ENCODE measurements around the gene RAD23B. TPM values are rescaled to one million over a fixed set of nuclear protein-coding genes. Genes with fewer than 3 reads are reported as not detected.
"Not testable (repeated sequence)": the region's sequence is repeated elsewhere in the genome, so short reads cannot be mapped to it uniquely, and the experiment has no call there.

Gene RAD23B
- total RNA-seq = 112 TPM

- ATAC-seq = peak; percentile 96
These were observed at the start of gene RAD23B for GRCh38 chr9:107282759-107283622. TSS of gene RAD23B (plus strand) at chr9:107283279. CDS start at chr9:107283630, 351 bp downstream.

GRCh38 chr9:107235765-107236442 lies 47.2 kb upstream of the RAD23B start:
- no peak for ATAC-seq

- no peak for ATAC-seq
These were observed 45.2 kb upstream of the RAD23B start for GRCh38 chr9:107237873-107238272.

- peak; percentile 32 for ATAC-seq
These were observed 43.6 kb upstream of the RAD23B start for GRCh38 chr9:107239474-107239873.

- no peak for ATAC-seq
These were observed 42.8 kb upstream of the RAD23B start for GRCh38 chr9:107240260-107240659.

- ATAC-seq = no peak
These were observed 40.7 kb upstream of the RAD23B start for GRCh38 chr9:107242073-107243030.

GRCh38 chr9:107243742-107244141 lies 39.3 kb upstream of the RAD23B start:
- peak; percentile 98 for ATAC-seq

- no peak for ATAC-seq
These were observed 36.5 kb upstream of the RAD23B start for GRCh38 chr9:107246259-107247254.

- no peak for ATAC-seq
These were observed 34.4 kb upstream of the RAD23B start for GRCh38 chr9:107248714-107249113.

GRCh38 chr9:107249131-107249533 lies 33.9 kb upstream of the RAD23B start:
- no peak for ATAC-seq

GRCh38 chr9:107249665-107250285 lies 33.3 kb upstream of the RAD23B start:
- no peak for ATAC-seq

GRCh38 chr9:107251756-107252322 lies 31.2 kb upstream of the RAD23B start:
- no peak for ATAC-seq

GRCh38 chr9:107258919-107259318 lies 24.2 kb upstream of the RAD23B start:
- ATAC-seq = no peak

GRCh38 chr9:107259751-107260313 lies 23.2 kb upstream of the RAD23B start:
- ATAC-seq = not testable (repeated sequence)

GRCh38 chr9:107260437-107261081 lies 22.5 kb upstream of the RAD23B start:
- peak; percentile 31 for ATAC-seq

- ATAC-seq = no peak
These were observed 22.0 kb upstream of the RAD23B start for GRCh38 chr9:107261106-107261505.

- ATAC-seq = no peak
These were observed 19.8 kb upstream of the RAD23B start for GRCh38 chr9:107263289-107263688.

- no peak for ATAC-seq
These were observed 16.3 kb upstream of the RAD23B start for GRCh38 chr9:107266624-107267368.

GRCh38 chr9:107268560-107268959 lies 14.5 kb upstream of the RAD23B start:
- no peak for ATAC-seq

Data from esophagus mucosa (tissue), 1 donor.